HG02623 (cell line): Measurements from ENCODE around the gene CDH2.

Experiments
- ATAC-seq: cut with Tn5 transposase; IDR thresholded peaks from one replicate; pipeline ENCODE4 v1.9.1; 2021; ENCODE audit warnings: moderate library complexity; ENCODE audit not compliant: unreplicated experiment

CDH2 gene

DNA sequence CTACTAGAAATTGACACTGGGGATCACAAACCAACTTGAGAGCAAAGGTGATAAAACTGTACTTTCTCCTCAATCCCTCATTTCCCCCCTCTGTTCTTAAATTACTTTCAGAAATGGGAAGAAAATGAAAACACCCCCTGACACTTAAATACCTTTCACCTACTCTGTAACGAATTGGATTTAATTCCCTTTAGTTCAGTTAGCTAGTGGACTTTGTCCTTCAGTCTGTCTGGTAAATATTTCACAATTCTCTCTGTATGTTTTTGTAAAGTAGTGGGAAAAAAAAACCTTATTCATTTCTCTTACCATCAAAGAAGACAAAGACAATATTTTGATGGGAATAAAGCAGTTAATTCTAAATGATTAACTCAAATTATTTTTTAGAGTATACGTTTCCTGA, 85.7 kb downstream of the CDH2 start:
- ATAC-seq, result no peak

DNA sequence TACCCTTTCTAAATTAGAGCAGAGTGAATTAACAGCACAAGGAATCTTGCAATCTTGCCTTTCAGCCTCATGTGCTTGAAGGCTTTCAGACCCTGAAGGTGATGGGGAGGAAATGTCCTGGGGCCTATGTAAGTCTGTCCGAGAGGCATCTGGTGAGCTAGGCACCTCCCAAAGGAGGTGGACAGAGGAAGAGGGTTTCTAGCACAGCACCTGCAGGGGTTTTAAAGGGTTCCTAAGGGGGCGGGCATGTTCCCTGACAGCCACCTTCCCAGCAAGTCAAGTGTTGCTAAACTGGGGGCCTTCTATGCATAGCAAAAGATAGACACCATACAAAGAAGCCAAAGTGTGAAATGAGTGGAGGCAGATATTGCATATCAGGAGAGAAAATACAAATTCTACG, 88.5 kb downstream of the CDH2 start:
- ATAC-seq, result no peak

DNA sequence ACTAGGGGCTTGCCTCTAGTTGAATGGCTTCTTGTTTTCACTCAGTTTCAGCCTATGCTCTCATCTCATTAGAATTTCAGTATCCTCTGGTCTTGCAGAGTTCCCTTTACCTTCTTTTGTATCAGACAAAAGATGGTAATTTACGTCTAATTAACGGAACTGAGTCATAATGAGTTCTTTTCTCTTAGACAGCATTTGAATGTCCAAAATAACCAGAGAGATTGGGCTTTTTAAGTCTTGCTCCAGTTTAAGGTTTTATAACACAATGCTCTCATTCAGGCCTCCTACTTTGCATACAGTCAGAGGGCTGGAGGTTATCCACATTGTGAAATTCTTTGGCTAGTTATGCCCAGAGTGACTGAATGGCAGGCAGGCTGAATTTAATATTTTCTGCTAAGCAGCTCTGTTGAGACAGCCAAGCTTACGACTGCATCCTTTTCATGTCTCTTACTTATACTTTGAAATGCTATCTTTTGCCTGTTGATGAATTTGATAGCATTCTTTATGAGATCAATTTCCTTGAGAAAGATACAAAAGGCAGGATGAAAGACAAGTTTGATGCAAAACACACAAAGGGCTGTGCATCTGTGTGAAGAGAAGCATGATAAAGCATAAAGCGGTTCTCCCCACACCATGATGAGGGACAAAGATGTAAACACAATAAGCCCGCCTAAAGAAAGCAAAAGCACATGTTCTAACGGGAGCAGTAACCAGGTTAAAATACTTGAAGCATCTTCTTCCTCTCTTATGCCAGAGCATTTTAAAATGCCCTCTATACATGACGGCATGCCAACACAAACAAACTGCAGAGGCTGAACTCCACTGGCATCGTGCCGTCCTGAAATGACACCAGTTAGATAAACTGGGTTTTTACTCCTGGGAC, 90.0 kb downstream of the CDH2 start:
- no peak for ATAC-seq

DNA sequence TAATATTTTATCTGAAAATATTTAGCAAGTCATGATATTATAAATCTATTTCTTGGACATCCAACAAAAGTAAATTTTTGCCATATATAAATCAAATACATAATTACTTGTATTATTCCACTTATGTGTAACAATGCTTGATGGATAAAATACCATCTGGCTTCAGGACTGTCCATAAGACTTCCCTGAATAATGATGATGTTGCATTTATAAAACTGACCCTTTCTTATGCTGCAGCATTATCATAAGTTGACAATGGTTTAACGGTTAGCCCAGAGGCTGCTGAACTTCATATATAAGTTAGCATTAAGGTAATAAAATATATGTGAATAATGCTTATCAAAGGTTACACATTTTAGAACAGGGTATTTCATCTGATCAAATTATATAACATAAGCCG, 95.4 kb downstream of the CDH2 start:
- no peak for ATAC-seq

DNA sequence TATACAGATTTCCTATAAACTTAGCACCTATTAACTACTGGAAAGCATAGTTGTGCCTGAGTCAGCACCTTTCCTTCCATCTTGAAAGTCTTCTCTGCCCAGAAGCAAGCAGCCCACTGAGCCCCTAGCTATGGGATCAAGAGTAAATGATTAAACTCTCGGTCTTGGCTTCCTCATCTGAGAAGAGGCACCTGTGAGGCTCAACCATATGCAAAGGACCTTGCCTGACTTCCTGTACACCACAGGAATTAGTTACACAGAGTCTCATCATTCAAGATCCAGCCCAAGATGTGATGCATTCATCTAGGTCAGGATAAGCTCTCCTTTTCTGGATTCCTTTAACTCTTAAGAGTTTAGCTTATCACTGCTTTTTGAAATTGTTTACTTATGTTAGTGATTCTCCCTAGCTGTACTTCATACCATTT, 96.0 kb downstream of the CDH2 start:
- no peak for ATAC-seq

DNA sequence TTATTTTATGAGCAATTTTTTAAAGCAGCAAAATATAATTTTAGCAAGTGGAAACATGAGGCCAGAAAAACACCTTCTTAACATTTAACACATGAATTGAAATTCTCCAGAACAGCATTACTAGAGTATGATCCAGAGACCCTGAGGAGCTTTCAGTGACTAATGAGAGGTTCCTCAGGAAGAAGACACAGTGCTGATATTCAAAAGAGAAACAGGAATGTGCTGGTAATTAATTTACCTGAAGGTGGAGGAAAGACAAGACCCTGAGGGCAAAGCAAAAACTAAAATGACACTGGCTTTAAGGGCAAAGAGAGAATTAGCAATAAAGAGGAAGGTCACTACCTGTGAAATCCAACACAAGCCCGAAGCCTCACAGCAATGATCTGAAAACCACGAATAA, 97.0 kb downstream of the CDH2 start:
- ATAC-seq, result no peak

DNA sequence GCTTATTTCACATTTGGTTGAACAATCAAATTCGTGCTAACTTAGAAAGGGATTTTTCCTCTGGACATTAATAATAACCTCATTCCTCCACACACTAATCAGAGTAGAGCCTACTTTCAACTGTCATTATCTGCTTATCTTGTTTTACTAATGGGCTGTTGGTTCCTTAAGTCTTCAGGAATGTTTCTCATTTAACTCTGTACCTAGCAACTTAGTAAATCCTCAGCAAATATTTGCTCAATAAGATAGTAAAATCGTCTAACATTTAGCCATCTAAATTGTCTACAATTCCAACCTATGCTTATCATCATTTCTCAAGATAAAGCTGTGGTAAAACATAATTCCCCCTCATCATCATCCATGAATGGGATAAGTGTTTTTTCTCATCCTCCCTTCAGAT, 98.1 kb downstream of the CDH2 start:
- ATAC-seq, result no peak

DNA sequence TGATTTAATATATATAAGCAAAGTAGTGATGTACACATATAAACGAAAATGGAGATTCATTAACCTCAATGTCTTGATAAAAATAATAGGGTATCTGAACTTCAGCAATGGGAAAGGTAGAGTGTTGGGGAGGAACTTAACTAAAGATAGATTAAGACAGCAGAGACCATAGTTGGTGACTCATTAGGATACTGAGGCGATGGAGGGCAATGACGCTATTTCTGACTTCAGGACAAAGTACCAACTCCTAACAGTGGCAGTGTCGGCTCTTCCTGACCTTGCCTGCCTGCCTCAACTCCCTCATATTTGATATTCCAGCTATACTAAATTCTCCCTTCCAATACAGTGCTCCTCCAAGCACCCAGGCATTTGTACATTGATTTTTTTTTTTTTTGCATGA, 98.6 kb downstream of the CDH2 start:
- ATAC-seq, result no peak

DNA sequence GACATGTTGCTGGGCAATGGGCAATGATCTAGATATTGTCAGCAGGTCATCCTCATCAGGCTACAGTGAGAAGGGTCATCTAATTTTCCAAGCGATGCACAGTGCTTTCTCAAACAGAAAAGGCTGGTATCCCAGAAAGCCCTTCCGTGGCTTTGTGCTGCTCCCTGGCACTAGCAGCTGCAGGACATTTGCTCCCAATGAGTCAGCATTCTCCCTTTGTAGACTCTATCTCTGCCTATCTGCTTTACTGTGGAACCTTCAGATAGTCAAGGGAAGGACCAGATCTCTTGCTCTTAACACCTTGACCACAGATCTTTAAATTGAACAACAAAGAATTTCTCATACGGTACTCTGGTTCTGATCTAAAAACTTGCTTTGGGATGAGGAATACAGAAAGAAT, 101.4 kb downstream of the CDH2 start:
- no peak for ATAC-seq

DNA sequence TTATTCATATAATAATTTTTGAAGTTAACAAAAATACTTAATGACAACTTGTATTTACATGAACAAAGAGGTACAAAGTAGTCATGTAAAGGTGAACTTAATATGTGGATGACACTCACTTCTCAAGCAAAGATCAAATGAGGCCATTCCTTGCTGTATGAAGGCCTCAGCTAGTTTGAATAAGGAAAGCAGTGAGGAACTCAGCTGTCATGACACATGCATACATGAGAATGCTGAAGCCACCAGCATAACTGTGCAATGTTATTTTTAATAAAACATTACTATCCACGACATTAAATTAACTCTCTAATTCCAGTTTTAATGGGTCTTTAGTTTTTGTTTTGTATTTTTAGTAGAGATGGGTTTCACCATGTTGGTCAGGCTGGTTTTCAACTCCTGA, 102.9 kb downstream of the CDH2 start:
- no peak for ATAC-seq

DNA sequence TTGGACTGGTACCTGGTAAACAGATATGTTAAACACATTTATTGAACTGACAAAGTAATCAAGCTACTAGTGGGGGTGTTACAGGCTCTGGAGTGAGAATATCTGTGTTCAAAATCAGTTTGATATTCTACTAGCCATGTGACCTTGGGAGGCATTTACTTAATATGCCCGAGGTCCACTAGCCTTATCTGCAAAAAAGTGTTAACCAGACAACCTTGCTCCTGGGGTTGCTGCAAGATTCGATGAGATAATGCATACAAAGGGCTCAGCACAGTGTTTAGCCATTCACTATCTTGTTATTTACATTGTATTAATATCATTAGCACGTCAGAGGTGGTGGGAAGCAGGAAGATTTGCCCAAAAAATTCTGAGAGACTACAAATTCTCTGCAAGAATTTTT, 103.3 kb downstream of the CDH2 start:
- no peak for ATAC-seq

DNA sequence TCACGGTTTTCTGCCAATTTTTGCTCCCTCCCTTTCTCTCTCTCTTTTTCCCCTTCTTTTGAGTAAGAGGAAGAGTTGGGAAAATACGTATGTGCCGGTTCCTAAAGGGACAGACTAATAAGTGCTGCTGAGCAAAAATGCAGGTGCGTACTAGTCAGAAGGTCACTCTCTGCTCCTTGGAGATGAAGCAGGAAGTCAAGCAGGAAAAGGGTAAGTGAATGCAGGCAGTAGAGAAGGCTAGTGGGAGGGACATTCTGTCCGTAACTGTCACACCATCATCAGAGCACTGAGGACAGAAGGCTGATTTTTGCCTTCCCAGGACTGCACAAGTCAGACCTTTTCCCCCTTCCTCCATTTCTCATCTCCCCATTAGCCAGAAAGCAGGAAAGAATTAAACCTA, 105.7 kb downstream of the CDH2 start:
- no peak for ATAC-seq

DNA sequence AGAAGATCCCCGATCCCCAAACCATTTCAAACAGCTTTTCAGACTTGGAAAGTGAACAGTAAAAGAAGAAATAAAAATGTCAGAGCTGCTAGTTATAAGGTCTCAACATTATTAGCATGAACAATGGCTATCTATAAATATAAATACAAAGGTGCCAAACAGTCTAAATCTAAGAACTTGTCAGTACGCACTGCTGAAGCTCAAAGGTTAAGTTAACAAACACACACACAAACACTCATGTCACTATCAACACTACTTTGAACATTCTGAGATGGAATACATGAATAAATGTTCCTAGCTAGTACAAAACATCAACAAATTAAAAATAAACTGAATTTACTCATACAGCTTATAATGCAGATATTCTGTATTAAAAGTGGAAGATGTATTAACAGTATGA, 108.7 kb downstream of the CDH2 start:
- no peak for ATAC-seq

DNA sequence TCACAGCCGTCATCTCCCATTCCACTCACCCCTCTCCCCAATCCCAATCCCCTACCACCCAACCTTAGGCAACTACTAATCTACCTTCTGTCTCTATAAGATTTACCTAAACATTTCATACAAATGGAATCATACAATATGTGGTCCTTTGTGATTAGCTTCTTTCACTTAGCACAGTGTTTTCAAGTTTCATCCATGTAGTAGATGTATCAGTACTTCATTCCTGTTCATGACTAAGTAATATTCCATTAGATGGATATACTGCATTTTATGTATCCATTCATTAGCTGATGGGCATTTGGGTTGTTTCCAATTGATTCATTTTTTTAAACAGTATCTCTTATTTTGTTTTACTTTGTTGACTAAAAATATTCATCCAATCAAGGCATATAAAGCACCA, 109.6 kb downstream of the CDH2 start:
- no peak for ATAC-seq

DNA sequence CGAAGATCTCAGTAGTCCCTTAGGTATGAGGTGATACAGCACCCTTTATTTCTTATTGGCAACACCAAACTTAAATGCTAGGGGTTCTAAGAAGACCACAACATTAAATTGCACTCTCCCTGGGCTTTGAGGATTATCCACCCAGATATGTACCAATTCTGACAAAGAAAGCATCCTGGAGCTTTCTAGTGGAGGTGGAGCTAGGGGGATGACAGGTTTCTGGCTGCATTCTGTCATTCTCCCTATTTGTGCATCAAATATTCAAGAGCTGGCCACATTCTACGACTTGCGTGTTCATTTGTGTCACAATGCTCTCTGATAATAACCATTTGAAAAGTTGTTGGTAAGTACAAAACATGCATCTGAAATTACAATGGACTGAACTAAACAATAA, 111.1 kb downstream of the CDH2 start:
- ATAC-seq, result no peak

DNA sequence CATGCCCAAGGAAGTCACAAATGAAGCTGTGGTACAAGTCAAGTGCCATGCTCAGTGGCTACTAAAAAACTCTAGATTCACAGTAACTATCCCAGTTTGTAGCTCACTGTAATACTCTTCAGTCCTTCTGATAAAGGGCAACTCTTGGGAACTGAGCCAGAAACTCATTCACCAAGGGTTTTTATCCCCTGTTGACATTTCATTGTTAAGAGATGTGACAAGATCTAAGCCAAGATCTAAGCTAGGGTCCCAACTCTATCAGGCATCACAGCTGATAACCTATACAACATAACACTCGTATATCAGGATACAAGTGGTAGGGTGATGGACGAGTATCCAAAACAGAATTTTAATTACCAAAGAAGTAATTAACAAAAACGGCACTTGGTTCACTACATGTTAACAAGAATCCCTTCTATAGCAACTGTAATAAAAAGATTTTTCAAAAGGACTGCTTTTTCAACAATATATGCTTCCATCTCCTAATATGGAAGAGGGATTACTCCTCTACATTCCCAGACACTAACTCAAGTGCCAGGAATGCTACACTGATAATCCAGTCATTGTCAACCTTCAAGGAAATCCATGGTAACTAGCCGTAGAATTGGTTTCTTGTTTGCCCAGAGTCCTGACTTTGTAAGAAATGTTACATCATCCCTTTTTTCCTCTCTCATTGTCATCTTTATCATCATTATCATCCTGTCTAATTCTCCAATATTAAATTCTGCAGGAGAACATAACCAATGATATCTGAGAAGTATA, 111.7 kb downstream of the CDH2 start:
- ATAC-seq, result no peak

DNA sequence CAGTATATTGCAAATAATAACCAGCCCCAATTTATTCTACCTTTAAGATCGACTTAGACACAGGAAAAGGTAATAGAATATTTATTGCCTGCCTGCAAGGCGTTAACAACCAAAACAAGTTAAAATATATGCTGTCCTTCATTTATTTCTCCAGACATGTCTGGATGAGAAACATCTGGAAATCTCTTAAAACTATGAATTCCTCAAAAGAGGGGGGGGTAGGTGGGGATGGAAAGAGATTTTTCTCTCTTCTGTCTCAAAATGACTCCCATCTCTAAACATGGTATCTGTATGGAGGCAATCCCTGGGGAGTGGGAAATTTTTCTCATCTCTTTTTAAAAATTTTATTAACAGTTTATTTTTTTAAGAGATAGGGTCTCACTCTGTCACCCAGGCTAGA, 113.0 kb downstream of the CDH2 start:
- ATAC-seq, result no peak

DNA sequence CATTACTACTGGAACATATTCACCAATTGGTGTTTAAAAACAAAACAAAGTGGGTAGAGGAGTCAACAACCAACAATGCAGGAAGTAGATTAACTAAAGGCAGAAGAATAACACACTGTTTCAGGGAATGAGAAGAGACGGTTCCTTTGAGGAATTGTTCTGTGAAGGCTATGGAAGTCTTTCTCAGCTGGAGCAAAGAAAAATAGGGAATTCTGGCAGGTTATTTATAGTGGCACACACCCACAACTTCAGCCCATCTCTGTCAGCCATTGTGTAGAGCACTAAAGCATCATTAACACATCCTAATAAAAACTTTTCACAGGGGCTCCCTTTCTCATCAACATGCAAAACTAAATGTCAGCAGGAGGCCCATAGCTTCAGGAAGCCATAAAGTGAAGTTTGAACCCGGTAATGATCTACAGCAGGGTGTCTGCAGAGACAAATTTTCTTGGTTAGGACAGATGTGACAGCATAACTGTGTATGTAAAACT, 113.6 kb downstream of the CDH2 start:
- no peak for ATAC-seq

DNA sequence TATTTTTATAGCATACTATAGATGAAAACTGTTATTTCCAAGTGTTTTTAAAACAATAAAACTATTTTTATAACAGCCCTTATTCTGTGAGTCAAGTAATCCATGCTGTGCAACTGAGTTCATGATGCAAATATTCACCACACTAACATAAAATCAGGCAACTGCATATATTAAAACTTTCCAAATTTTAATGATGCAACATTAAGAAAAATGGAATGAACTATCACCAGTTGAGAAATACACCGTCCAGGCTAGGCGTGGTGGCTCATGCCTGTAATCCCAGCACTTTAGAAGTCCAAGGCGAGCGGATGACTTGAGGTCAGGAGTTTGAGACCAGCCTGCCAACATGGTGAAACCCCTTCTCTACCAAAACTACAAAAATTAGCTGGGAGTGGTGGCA, 114.5 kb downstream of the CDH2 start:
- ATAC-seq, result no peak

DNA sequence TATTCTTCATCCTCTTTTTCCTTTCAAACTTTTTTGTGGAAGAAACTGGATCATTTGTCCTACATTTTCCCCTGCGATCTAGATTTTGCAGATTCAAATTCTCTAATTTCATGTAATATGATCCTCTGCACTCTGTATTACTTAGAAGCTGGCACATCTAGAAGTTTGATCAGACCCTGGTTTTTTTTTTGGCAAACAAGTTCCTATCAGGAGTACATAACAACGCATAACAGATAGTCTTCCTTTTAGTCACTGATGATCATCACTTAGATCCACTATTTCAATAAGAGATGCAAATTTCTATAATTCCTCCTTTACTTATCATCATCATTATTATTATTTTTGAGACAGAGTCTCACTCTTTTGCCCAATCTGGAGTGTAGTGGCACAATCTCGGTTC, 117.1 kb downstream of the CDH2 start:
- no peak for ATAC-seq

DNA sequence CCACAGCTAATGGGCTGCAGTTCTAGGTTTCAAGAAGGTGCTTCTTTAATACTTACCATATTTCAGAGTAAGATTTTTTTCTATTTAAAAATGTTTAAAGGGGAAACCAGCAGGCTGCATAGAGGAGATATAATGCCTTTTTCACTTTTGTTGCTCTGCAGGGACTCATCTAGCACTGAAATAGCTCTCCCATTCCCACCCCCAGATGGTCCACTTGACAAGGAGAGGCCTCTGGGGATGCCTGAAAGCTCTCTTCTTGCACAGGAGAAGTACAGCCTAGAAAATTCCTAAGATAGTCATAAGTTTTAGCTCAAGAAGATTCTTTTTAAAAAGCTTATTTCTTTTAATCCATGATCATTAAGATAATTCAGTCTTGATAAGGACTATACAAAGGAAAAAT, 126.4 kb downstream of the CDH2 start:
- ATAC-seq, result no peak

DNA sequence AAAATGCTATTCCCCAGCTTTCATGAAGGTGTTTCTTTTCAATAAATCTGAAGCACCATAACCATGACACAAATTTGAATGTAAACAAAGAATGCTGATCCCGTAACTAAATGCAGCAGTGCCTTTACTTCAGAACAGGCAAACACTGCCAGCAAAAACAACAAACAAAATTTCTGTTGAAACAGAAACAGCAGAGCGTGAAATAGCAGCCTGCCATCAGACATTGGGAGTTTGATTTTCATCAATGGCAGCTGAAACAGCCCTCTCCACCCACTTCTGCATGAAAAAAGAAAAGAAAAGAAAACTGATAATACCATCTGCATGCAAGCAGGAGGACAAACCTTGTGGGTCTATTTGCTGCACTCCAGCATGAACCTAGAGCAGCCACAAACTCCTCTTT, 128.3 kb downstream of the CDH2 start:
- ATAC-seq, result no peak
